ENCODE data around the gene CEP19.

CEP19 gene

GRCh38 chr3:196662711-196663571 lies 49.1 kb downstream of the CEP19 start:
- DNase-seq (ENCODE audit: low spot score) = no peak

DNA sequence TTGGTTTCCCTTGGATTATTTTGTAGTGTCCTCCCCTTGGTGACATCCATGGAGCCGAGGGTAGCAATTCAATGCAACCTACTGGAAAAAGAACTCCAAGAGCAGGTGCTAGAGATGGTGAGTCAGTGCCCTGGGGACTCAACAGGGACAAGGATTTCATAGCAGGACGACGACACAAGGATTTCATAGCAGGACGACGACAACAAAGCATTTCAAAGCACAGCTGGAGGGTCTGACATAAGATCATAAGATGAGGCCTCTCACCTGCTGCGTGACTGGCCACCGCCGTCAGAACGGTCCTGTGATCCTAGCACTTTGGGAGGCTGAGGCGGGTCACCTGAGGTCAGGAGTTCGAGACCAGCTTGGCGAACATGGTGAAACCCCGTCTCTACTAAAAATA lies 50.0 kb downstream of the CEP19 start:
- DNase-seq (ENCODE audit: low spot score) = no peak

DNA sequence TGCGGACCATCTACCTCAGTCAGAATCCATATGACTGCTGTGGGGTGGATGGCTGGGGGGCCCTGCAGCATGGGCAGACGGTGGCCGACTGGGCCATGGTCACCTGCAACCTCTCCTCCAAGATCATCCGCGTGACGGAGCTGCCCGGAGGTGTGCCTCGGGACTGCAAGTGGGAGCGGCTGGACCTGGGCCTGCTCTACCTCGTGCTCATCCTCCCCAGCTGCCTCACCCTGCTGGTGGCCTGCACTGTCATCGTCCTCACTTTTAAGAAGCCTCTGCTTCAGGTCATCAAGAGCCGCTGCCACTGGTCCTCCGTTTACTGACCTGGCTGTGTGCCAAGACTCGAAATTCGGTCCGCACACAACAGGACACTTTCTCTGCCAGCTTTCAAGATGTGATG lies 50.6 kb downstream of the CEP19 start:
- DNase-seq (ENCODE audit: low spot score) = no peak

DNA sequence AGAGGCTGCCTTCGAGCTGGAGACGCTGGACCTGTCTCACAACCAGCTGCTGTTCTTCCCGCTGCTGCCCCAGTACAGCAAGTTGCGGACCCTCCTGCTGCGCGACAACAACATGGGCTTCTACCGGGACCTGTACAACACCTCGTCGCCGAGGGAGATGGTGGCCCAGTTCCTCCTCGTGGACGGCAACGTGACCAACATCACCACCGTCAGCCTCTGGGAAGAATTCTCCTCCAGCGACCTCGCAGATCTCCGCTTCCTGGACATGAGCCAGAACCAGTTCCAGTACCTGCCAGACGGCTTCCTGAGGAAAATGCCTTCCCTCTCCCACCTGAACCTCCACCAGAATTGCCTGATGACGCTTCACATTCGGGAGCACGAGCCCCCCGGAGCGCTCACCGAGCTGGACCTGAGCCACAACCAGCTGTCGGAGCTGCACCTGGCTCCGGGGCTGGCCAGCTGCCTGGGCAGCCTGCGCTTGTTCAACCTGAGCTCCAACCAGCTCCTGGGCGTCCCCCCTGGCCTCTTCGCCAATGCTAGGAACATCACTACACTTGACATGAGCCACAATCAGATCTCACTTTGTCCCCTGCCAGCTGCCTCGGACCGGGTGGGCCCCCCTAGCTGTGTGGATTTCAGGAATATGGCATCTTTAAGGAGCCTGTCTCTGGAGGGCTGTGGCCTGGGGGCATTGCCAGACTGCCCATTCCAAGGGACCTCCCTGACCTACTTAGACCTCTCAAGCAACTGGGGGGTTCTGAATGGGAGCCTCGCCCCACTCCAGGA lies 51.5 kb downstream of the CEP19 start:
- no peak for DNase-seq (ENCODE audit: low spot score)

GRCh38 chr3:196659901-196660351 lies 52.1 kb downstream of the CEP19 start:
- no peak for DNase-seq (ENCODE audit: low spot score)

Data from globus pallidus (tissue), 1 donor.